Panc1 (cell line): ENCODE measurements around the gene ENTPD1. TPM values are rescaled to one million over a fixed set of nuclear protein-coding genes. Genes with fewer than 3 reads are reported as not detected.

Experiments used
- ATAC-seq: fragments of 200-7000 bp; cut with Tn5 transposase; 2 replicates; pipeline ENCODE4 v1.9.1; 2020; ENCODE audit warnings: mild to moderate bottlenecking, moderate library complexity
- BruUV-seq: library from RNA; stranded (reverse); fragments of 400-500 nt; replicated peaks from 2 replicates; lab custom pipeline; 2021; lab: Mats Ljungman, UMichigan
- CTCF ChIA-PET: fragments of 300-600 bp; sonication (Branson Sonifier 250); formaldehyde crosslinking; loops from one replicate; lab custom pipeline; 2022; ENCODE audit warnings: antibody characterized with exemption; lab: Charles Lee
- POLR2A ChIA-PET: fragments of 300-600 bp; sonication (Branson Sonifier 250); formaldehyde crosslinking; loops from one replicate; lab custom pipeline; 2022; ENCODE audit warnings: antibody characterized with exemption; lab: Charles Lee
- DNase-seq: peaks from one replicate; pipeline ENCODE4 v3.0.0-alpha.2; 2010; ENCODE audit warnings: low read depth, low spot score
- H3K27ac ChIP-seq: 2 replicates; pipeline ENCODE4 v1.5.1; 2011; ENCODE audit warnings: mild to moderate bottlenecking, low read length, inconsistent platforms
- H3K27me3 ChIP-seq: fragments of 200-500 bp; sonication (Bioruptor generic); 2 replicates; pipeline ENCODE4 v1.6.0; 2014; ENCODE audit warnings: low read length, inconsistent platforms; ENCODE audit not compliant: control insufficient read depth, insufficient read depth
- H3K36me3 ChIP-seq: fragments of 200-500 bp; sonication (Bioruptor generic); 2 replicates; pipeline ENCODE4 v1.5.1; 2014; ENCODE audit warnings: inconsistent platforms, mild to moderate bottlenecking, low read length, moderate library complexity; ENCODE audit not compliant: control insufficient read depth, insufficient read depth
- H3K4me1 ChIP-seq: 2 replicates; pipeline ENCODE4 v1.5.1; 2011; ENCODE audit warnings: inconsistent platforms, mild to moderate bottlenecking, low read length, moderate library complexity; ENCODE audit not compliant: control insufficient read depth, insufficient read depth
- H3K4me3 ChIP-seq, 2 experiments: 2 replicates each; pipeline ENCODE4 v1.5.1; 2011 to 2012; ENCODE audit warnings: low read depth in 2 of 2, low read length in 2 of 2, mild to moderate bottlenecking in 2 of 2, inconsistent platforms in 1 of 2, moderate library complexity in 1 of 2
- H3K9me3 ChIP-seq: fragments of 200-500 bp; sonication (Bioruptor generic); 2 replicates; pipeline ENCODE4 v1.5.1; 2014; ENCODE audit warnings: low read depth, mild to moderate bottlenecking, inconsistent platforms, low read length, moderate library complexity; ENCODE audit not compliant: control insufficient read depth, insufficient read depth
- CTCF ChIP-seq: fragments of 450-650 bp; IDR thresholded peaks from 2 replicates; pipeline ENCODE4 v1.5.1; 2017; ENCODE audit warnings: mild to moderate bottlenecking
- POLR2AphosphoS5 ChIP-seq: IDR thresholded peaks from 2 replicates; pipeline ENCODE4 v1.6.1; 2012; ENCODE audit warnings: mild to moderate bottlenecking, low read depth, low read length, moderate library complexity
- SIN3A ChIP-seq: IDR thresholded peaks from 2 replicates; pipeline ENCODE4 v1.6.1; 2012; ENCODE audit warnings: low read depth, mild to moderate bottlenecking, low read length, moderate library complexity, borderline replicate concordance; ENCODE audit not compliant: insufficient read depth
- TCF7L2 ChIP-seq: IDR thresholded peaks from 2 replicates; pipeline ENCODE4 v1.6.1; 2011; ENCODE audit warnings: mild to moderate bottlenecking, low read depth, low read length, inconsistent platforms
- in situ Hi-C: cut with HindIII; loops from 2 replicates; pipeline ENCODE4 v1.10.0; 2016; ENCODE audit warnings: low sequenced_read_pairs, low pct_unique_long_range_greater_than_20kb
- intact Hi-C: fragments of 100-400 bp; cut with micrococcal nuclease; formaldehyde crosslinking; loops from one replicate; pipeline ENCODE4 v1.10.0; 2022; ENCODE audit not compliant: unreplicated experiment
- total RNA-seq: library from RNA; stranded (reverse); gene quantifications from one replicate; pipeline ENCODE4 v1.2.1, GENCODE V29; 2021; ENCODE audit not compliant: unreplicated experiment
- TF ChIP-seq, protein P1 (sequence below), 2 experiments: IDR thresholded peaks; 2 replicates each; pipeline ENCODE4 v1.6.1; 2011 to 2012; ENCODE audit warnings: low read depth in 2 of 2, control low read depth in 1 of 2, low read length in 1 of 2, mild to moderate bottlenecking in 1 of 2, moderate library complexity in 1 of 2; ENCODE audit not compliant: insufficient read depth in 1 of 2

Gene ENTPD1
- total RNA-seq, 1 experiment from 2014 or later, result 0.31 TPM

GRCh38 chr10:95872158-95872711, 116.3 kb downstream of the ENTPD1 start:
- Histone ChIP-seq H3K9me3 (no peaks in the 10 kb centered on the region), H3K27ac (no peak overlapping the region), H3K36me3 (no peaks in the 10 kb centered on the region; the same call in 1 of the 2 replicates), H3K4me1 (no peaks in the 10 kb centered on the region), H3K4me3 (no peak overlapping the region), H3K27me3 (no peaks in the 10 kb centered on the region)
- ChIA-PET POLR2A (no interaction called here), CTCF (no interaction called here)
- intact Hi-C loops (no loop called here), in situ Hi-C loops (no loop called here)
- DNase-seq, result no peak
- TF ChIP-seq, protein P1, sequence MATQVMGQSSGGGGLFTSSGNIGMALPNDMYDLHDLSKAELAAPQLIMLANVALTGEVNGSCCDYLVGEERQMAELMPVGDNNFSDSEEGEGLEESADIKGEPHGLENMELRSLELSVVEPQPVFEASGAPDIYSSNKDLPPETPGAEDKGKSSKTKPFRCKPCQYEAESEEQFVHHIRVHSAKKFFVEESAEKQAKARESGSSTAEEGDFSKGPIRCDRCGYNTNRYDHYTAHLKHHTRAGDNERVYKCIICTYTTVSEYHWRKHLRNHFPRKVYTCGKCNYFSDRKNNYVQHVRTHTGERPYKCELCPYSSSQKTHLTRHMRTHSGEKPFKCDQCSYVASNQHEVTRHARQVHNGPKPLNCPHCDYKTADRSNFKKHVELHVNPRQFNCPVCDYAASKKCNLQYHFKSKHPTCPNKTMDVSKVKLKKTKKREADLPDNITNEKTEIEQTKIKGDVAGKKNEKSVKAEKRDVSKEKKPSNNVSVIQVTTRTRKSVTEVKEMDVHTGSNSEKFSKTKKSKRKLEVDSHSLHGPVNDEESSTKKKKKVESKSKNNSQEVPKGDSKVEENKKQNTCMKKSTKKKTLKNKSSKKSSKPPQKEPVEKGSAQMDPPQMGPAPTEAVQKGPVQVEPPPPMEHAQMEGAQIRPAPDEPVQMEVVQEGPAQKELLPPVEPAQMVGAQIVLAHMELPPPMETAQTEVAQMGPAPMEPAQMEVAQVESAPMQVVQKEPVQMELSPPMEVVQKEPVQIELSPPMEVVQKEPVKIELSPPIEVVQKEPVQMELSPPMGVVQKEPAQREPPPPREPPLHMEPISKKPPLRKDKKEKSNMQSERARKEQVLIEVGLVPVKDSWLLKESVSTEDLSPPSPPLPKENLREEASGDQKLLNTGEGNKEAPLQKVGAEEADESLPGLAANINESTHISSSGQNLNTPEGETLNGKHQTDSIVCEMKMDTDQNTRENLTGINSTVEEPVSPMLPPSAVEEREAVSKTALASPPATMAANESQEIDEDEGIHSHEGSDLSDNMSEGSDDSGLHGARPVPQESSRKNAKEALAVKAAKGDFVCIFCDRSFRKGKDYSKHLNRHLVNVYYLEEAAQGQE (IDR thresholded peaks at IDR 0.05; ENCODE audit: insufficient read depth in 1 of 2, low read depth in 2 of 2, low read length in 1 of 2), result no peak
- no peak for TF ChIP-seq CTCF
- TF ChIP-seq SIN3A, result no peak
- no peak for TF ChIP-seq TCF7L2
- TF ChIP-seq POLR2AphosphoS5, result no peak
- no TSS peak for BruUV-seq
- no peak for ATAC-seq

DNA sequence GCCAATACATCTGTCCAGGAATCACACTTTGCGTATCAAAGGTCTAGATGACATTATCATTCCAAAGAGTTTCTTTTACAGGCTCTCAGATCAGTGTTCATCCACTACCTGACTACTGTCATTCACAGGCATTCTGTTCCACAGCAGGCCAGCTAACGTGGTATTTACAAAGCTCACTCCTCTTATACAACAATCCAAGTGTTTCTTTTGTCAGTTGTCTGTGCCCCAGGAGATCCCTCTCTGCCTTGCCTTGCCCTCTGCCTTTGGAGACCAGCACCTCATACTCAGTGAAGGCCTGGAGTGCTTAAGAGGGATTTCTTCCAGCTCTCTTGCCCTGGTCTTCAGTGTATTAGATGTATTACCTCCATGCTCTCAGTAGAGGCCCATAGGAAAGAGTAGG, 117.2 kb downstream of the ENTPD1 start:
- Histone ChIP-seq H3K27ac (no peak overlapping the region), H3K27me3 (no peaks in the 10 kb centered on the region), H3K9me3 (no peaks in the 10 kb centered on the region), H3K36me3 (no peaks in the 10 kb centered on the region; the same call in 1 of the 2 replicates), H3K4me3 (no peak overlapping the region), H3K4me1 (no peaks in the 10 kb centered on the region)
- in situ Hi-C loops, result no loop called here
- TF ChIP-seq POLR2AphosphoS5, result no peak
- TF ChIP-seq TCF7L2, result no peak
- TF ChIP-seq SIN3A, result no peak
- TF ChIP-seq, protein P1 (IDR thresholded peaks at IDR 0.05; ENCODE audit: insufficient read depth in 1 of 2, low read depth in 2 of 2, low read length in 1 of 2), result no peak
- TF ChIP-seq CTCF, result no peak
- intact Hi-C loops, result no loop called here
- DNase-seq (no peak), ATAC-seq (no peak)
- BruUV-seq, result TSS peak; percentile 32
- CTCF ChIA-PET, result no interaction called here
- POLR2A ChIA-PET, result no interaction called here
